ENCODE results near the gene FOXE3.

- TF ChIP-seq CTCF (conservative IDR thresholded peaks at IDR 0.05; ENCODE audit: low read depth, low read length) (no peak), EZH2 (IDR thresholded peaks at IDR 0.05; ENCODE audit: low read length, unreplicated experiment) (no peak), EZH2phosphoT487 (IDR thresholded peaks at IDR 0.05; ENCODE audit: borderline replicate concordance, low read length) (no peak)
Observed at GRCh38 chr1:47440599-47441081, 24.6 kb downstream of the FOXE3 start.

All from PC-3 (cell line).